H1 (cell line): Measurements from ENCODE around the gene STK39. TPM values are rescaled to one million over a fixed set of nuclear protein-coding genes. Genes with fewer than 3 reads are reported as not detected.

Experiments used
- CEBPB ChIP-seq: IDR thresholded peaks from 2 replicates; pipeline ENCODE4 v1.6.1; 2012; ENCODE audit warnings: low read depth, low read length
- TAF7 ChIP-seq: optimal IDR thresholded peaks from 2 replicates; pipeline ENCODE3; 2011; ENCODE audit warnings: low read depth, mild to moderate bottlenecking, inconsistent platforms, low read length, moderate library complexity, borderline replicate concordance
- polyA plus RNA-seq, 7 experiments: library from polyadenylated mRNA; depleted of rRNA in 3 of 7; stranded (reverse) in 5 of 7; unstranded in 2 of 7; fragments of >200 nt in 5 of 7; fragments of 200-250 nt in 2 of 7; gene quantifications; 1 replicate in 5 of 7; 2 replicates in 1 of 7; 4 replicates in 1 of 7; pipeline versions ENCODE4 v1.2.1 to v1.2.3, GENCODE V29; 2011 to 2013; ENCODE audit warnings: missing spikeins in 2 of 7, mixed read lengths in 2 of 7
- total RNA-seq: library from RNA; stranded (reverse); fragmentation: NEBNext Ultra II Directional; extraction: Animal tissue kit (Norgen Biotek cat#: 25700); gene quantifications from 2 replicates; pipeline ENCODE4 v1.2.1, GENCODE V29; 2021

The STK39 gene
- total and polyA plus RNA-seq, 2 of the 8 experiments (the other 6 are each of a cell fraction or from before 2014, with no cell fraction given): 13.7 to 23.8 TPM

GRCh38 chr2:167988296-167988695, 259.1 kb downstream of the STK39 start (continued):
- no peak for TF ChIP-seq TAF7
- no peak for TF ChIP-seq CEBPB
